Trophoblast cell (in vitro differentiated cells and primary cell): ENCODE data around the gene CTRB1.

ENCODE experiments used
- DNase-seq, 2 donors: peaks; one replicate each; pipeline ENCODE4 v3.0.0-alpha.2; 2016
- H2AFZ ChIP-seq: 2 replicates; pipeline ENCODE4 v1.6.1; 2013; ENCODE audit warnings: low read length, moderate library complexity, mild to moderate bottlenecking; ENCODE audit not compliant: insufficient read depth, poor library complexity
- H2AK5ac ChIP-seq: 2 replicates; pipeline ENCODE4 v1.6.1; 2013; ENCODE audit warnings: mild to moderate bottlenecking, low read length
- H2BK120ac ChIP-seq: 2 replicates; pipeline ENCODE4 v1.6.1; 2013; ENCODE audit warnings: low read length, mild to moderate bottlenecking, moderate library complexity; ENCODE audit not compliant: insufficient read depth, poor library complexity
- H2BK12ac ChIP-seq: 2 replicates; pipeline ENCODE4 v1.6.1; 2013; ENCODE audit warnings: mild to moderate bottlenecking, low read length, moderate library complexity
- H2BK5ac ChIP-seq: 2 replicates; pipeline ENCODE4 v1.6.1; 2013; ENCODE audit warnings: low read length, low read depth, moderate library complexity, mild to moderate bottlenecking; ENCODE audit not compliant: poor library complexity
- H3K14ac ChIP-seq: 2 replicates; pipeline ENCODE4 v1.6.1; 2013; ENCODE audit warnings: mild to moderate bottlenecking, low read length
- H3K18ac ChIP-seq: 2 replicates; pipeline ENCODE4 v1.6.1; 2013; ENCODE audit warnings: mild to moderate bottlenecking, low read length
- H3K23ac ChIP-seq: 2 replicates; pipeline ENCODE4 v1.6.1; 2013; ENCODE audit warnings: low read length
- H3K27ac ChIP-seq: 2 replicates; pipeline ENCODE4 v1.5.1; 2013; ENCODE audit warnings: low read depth, mild to moderate bottlenecking, inconsistent platforms, low read length, moderate library complexity
- H3K27me3 ChIP-seq: 2 replicates; pipeline ENCODE4 v1.6.1; 2013; ENCODE audit warnings: inconsistent platforms, mild to moderate bottlenecking, low read length, moderate library complexity; ENCODE audit not compliant: insufficient read depth
- H3K36me3 ChIP-seq, 2 experiments: 1 replicate in 1 of 2; 2 replicates in 1 of 2; pipeline ENCODE4 v1.6.1; 2013; ENCODE audit warnings: low read length in 2 of 2, mild to moderate bottlenecking in 2 of 2, moderate library complexity in 1 of 2; ENCODE audit not compliant: insufficient read depth in 2 of 2, control insufficient read depth in 1 of 2
- H3K4ac ChIP-seq: 2 replicates; pipeline ENCODE4 v1.6.1; 2013; ENCODE audit warnings: low read depth, mild to moderate bottlenecking, low read length, moderate library complexity
- H3K4me1 ChIP-seq, 2 experiments: 1 replicate in 1 of 2; 2 replicates in 1 of 2; pipeline ENCODE4 v1.6.1; 2013; ENCODE audit warnings: low read length in 2 of 2, mild to moderate bottlenecking in 2 of 2, moderate library complexity in 1 of 2; ENCODE audit not compliant: insufficient read depth in 2 of 2, control insufficient read depth in 1 of 2
- H3K4me2 ChIP-seq: 2 replicates; pipeline ENCODE4 v1.6.1; 2013; ENCODE audit warnings: inconsistent platforms, mild to moderate bottlenecking, low read length, moderate library complexity
- H3K4me3 ChIP-seq: 2 replicates; pipeline ENCODE4 v1.5.1; 2013; ENCODE audit warnings: mild to moderate bottlenecking, low read depth, low read length, inconsistent platforms
- H3K79me1 ChIP-seq: one replicate; pipeline ENCODE4 v1.6.1; 2013; ENCODE audit warnings: low read length
- H3K79me2 ChIP-seq: 2 replicates; pipeline ENCODE4 v1.6.1; 2013; ENCODE audit warnings: low read length, mild to moderate bottlenecking; ENCODE audit not compliant: control insufficient read depth, insufficient read depth, poor library complexity
- H3K9ac ChIP-seq: 2 replicates; pipeline ENCODE4 v1.6.1; 2013; ENCODE audit warnings: mild to moderate bottlenecking, low read length
- H3K9me3 ChIP-seq: 2 replicates; pipeline ENCODE4 v1.6.1; 2013; ENCODE audit warnings: low read depth, mild to moderate bottlenecking, control low read depth, inconsistent platforms, low read length; ENCODE audit not compliant: insufficient read depth
- H4K12ac ChIP-seq: 2 replicates; pipeline ENCODE4 v1.6.1; 2013; ENCODE audit warnings: low read depth, mild to moderate bottlenecking, low read length, moderate library complexity
- H4K8ac ChIP-seq: 2 replicates; pipeline ENCODE4 v1.6.1; 2013; ENCODE audit warnings: low read depth, mild to moderate bottlenecking, low read length, moderate library complexity
- H4K91ac ChIP-seq: one replicate; pipeline ENCODE4 v1.6.1; 2013; ENCODE audit warnings: low read depth, mild to moderate bottlenecking, low read length, moderate library complexity
- WGBS: extraction: QIAGEN DNeasy Blood & Tissue Kit; methylation state at CpG from one replicate; pipeline ENCODE4 v1.1.7; 2013; ENCODE audit warnings: missing lambda C conversion rate; ENCODE audit not compliant: insufficient read length, insufficient coverage; ENCODE audit errors: extremely low coverage; 5-methylcytosine and 5-hydroxymethylcytosine counted together

CTRB1 gene

DNA sequence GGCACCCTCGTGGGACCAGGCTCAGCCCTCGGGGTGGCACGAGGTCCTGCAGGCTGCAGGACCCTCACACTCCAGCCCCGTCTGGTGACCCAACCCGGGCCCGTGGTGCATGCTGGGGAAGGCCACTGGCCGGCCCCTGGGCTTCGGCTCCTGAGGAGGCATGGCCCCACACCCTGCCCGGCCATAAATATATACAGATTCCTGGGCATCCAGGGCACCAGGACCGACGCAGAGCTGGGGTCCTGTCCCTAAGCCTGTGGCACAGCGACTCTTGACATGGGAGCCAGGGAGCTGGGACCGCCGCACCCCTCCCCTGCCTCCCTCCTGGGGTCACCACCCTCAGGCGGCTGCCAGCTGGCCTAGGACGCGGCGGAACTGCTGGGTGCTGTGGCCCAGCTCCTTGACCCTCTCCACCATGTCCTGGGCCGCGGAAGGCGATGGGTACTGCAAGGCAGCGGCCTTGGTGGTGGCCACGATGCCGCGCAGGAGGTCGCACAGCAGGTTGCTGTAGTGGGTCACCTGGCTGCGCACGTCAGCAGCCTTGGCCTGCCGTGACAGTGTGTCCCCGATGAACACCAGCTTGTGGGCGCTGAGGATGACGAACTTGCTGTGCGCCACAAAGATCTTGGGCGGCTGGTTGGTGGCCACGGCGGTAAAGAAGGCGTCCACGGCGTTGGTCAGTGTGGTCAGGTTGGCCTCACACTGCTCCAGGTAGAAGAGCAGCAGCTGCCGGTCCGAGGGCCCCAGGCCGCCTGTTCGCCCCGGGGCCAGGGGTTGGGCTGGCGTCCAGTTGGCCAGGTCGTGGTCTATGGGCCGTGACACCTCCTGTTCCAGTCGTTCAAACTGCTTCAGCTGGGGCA lies 10.6 kb downstream of the CTRB1 start:
- Histone ChIP-seq H3K27me3 (no peaks in the 10 kb centered on the region), H4K91ac (no peak overlapping the region), H3K4me1 (peaks cover 0 to 3% of the 10 kb centered on the region in 2 experiments), H4K8ac (peak overlapping the region; percentile 21), H3K36me3 (peaks cover 58 to 62% of the 10 kb centered on the region in 2 experiments), H3K79me1 (no peaks in the 10 kb centered on the region), H2BK120ac (no peak overlapping the region), H3K9ac (no peak overlapping the region), H2BK5ac (no peak overlapping the region), H3K4me3 (peak overlapping the region; percentile 26), H2BK12ac (no peak overlapping the region), H3K14ac (no peak overlapping the region), H4K12ac (no peak overlapping the region), H2AK5ac (no peak overlapping the region), H3K79me2 (no peaks in the 10 kb centered on the region), H3K4me2 (no peak overlapping the region), H3K27ac (no peak overlapping the region), H3K9me3 (peaks cover under 1% of the 10 kb centered on the region), H3K18ac (no peak overlapping the region), H2AFZ (no peak overlapping the region), H3K23ac (no peak overlapping the region), H3K4ac (no peak overlapping the region)
- WGBS: no CpG with 5 or more reads among the region's 48 CpGs
- DNase-seq: no peak

DNA sequence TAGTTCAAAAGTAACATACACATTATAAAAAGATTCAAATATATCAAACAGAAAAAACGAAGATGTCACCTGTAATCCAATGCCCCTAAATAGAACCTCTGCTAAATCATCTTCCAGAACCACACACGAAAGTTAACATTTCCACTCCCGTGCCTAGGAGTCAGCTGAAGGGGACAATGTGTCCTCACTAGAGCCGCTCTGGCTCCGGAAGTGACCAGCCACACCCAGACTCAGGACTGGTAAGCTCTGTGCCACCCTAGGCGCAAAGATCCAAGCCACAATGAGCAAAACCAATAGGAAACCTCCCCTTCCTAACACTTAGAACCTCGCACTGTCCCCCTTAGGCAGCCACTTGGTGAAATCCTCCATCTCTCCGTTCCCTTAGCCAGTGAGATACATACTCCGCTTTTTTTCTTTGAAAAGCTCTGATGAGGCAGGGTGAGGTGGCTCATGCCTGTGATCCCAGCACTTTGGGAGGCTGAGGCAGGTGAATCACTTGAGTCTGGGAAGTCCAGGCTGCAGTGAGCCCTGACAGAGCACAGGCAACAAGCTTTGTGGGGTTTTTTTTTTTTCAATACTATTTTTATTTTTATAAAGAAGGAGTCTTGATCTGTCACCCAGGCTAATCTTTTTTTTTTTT lies 11.8 kb downstream of the CTRB1 start:
- Histone ChIP-seq H3K23ac (no peak overlapping the region), H3K4me1 (peaks cover 0 to 5% of the 10 kb centered on the region in 2 experiments), H2AFZ (no peak overlapping the region), H4K91ac (no peak overlapping the region), H3K18ac (no peak overlapping the region), H3K27ac (peak overlapping the region; percentile 16), H4K12ac (no peak overlapping the region), H3K4me2 (no peak overlapping the region), H3K9ac (no peak overlapping the region), H3K27me3 (no peaks in the 10 kb centered on the region), H2BK12ac (no peak overlapping the region), H3K79me2 (no peaks in the 10 kb centered on the region), H3K79me1 (no peaks in the 10 kb centered on the region), H3K4me3 (no peak overlapping the region), H3K4ac (no peak overlapping the region), H3K36me3 (peaks cover 70 to 74% of the 10 kb centered on the region in 2 experiments), H2BK5ac (no peak overlapping the region), H3K14ac (no peak overlapping the region), H4K8ac (no peak overlapping the region), H2AK5ac (no peak overlapping the region), H3K9me3 (peaks cover 2% of the 10 kb centered on the region), H2BK120ac (no peak overlapping the region)
- no CpG with 5 or more reads among the region's 9 CpGs for WGBS
- no peak for DNase-seq

DNA sequence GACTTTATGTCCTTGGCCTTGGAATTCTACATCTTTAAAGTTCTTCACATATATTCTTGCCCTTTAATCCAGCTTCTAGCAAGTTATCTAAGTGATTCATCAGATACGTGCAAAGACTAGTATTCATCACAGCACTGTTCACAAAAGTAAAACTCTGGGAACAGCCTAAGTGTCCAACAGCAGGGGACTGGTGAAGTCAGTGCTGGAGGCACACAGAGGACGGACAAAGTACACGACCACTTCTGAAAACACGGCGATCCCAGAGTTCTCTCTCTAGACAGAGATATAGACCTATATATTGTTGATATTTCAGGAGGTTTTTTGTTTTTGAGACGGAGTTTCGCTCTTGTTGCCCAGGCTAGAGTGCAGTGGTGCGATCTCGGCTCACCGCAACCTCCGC lies 12.8 kb downstream of the CTRB1 start:
- Histone ChIP-seq H2BK120ac (no peak overlapping the region), H3K27me3 (no peaks in the 10 kb centered on the region), H3K4ac (no peak overlapping the region), H3K4me3 (no peak overlapping the region), H3K79me2 (no peaks in the 10 kb centered on the region), H2AFZ (no peak overlapping the region), H3K4me1 (peaks cover 0 to 5% of the 10 kb centered on the region in 2 experiments), H3K9ac (no peak overlapping the region), H4K8ac (no peak overlapping the region), H3K4me2 (no peak overlapping the region), H3K9me3 (peaks cover 2% of the 10 kb centered on the region), H3K27ac (no peak overlapping the region), H4K91ac (no peak overlapping the region), H2BK12ac (no peak overlapping the region), H2BK5ac (no peak overlapping the region), H3K14ac (no peak overlapping the region), H2AK5ac (no peak overlapping the region), H3K36me3 (peaks cover 80 to 84% of the 10 kb centered on the region in 2 experiments), H4K12ac (no peak overlapping the region), H3K23ac (no peak overlapping the region), H3K18ac (no peak overlapping the region), H3K79me1 (no peaks in the 10 kb centered on the region)
- DNase-seq: no peak
- no CpG with 5 or more reads among the region's 11 CpGs for WGBS

DNA sequence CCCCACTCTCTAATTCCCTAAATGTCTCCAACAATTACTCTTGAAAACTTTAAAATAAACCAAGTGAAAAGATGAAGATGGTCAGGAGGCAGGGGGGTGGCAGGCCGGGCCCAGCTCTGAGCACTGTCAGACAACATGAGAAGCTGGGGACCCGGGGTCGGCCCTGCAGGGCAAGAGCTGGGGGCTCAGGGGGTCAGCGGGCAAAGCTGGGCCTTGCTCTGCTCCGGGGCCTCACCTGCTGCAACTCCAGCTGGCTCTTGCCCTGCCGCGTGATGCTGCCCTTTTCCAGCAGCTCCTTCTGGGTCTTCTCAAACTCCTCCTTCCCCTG lies 14.8 kb downstream of the CTRB1 start:
- Histone ChIP-seq H3K27ac (no peak overlapping the region), H3K79me1 (peaks cover 2% of the 10 kb centered on the region), H3K27me3 (no peaks in the 10 kb centered on the region), H3K14ac (no peak overlapping the region), H3K4me1 (peaks cover 2 to 13% of the 10 kb centered on the region in 2 experiments), H3K18ac (no peak overlapping the region), H3K9ac (no peak overlapping the region), H3K4me3 (no peak overlapping the region), H2BK5ac (no peak overlapping the region), H4K12ac (no peak overlapping the region), H2AFZ (no peak overlapping the region), H3K79me2 (peaks cover 10% of the 10 kb centered on the region), H3K23ac (no peak overlapping the region), H3K4ac (no peak overlapping the region), H2BK12ac (no peak overlapping the region), H4K91ac (no peak overlapping the region), H3K36me3 (peaks cover 88% of the 10 kb centered on the region in 2 experiments), H3K9me3 (peaks cover 2% of the 10 kb centered on the region), H4K8ac (no peak overlapping the region), H2AK5ac (no peak overlapping the region), H2BK120ac (no peak overlapping the region), H3K4me2 (no peak overlapping the region)
- DNase-seq: no peak
- WGBS: no CpG with 5 or more reads among the region's 7 CpGs
